Measurements from ENCODE around the gene RASA4B.
"Not testable (repeated sequence)": the region's sequence is repeated elsewhere in the genome, so short reads cannot be mapped to it uniquely, and the experiment has no call there.

RASA4B gene

DNA sequence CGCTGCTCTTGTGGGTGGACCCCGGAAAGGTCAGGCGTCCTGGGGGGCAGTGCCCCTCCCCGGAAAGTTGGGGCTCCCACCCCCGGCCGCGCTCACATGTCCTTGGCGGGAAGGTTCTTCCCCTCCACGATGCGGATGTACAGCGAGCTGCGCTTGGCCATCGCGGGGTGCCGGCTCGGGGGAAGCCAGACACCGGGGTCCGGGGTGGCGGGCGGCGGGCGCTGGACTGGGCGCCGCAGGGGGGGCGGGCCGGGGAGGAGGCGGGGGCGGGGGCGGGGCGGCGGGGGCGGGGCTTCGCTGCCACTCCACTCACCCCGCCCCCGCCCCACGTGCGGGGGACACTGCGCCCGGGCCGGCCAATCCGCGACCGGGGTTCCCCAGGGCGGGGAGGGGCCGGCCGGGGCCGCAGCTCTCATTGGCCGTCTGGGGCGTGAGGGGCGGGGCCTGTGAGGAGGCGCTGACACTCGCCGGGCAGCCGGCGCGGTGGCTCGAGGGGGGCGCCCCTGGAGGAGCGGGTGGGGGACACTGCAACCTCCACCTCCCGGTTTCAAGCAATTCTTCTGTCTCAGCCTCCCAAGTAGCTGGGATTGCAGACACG is at the start of gene RASA4B:
TSS of gene RASA4B (minus strand) at position 228 of the 598 bp plus-strand sequence. CDS start at position 161, 67 bp downstream.
- DNase-seq = peak; percentile 45

DNA sequence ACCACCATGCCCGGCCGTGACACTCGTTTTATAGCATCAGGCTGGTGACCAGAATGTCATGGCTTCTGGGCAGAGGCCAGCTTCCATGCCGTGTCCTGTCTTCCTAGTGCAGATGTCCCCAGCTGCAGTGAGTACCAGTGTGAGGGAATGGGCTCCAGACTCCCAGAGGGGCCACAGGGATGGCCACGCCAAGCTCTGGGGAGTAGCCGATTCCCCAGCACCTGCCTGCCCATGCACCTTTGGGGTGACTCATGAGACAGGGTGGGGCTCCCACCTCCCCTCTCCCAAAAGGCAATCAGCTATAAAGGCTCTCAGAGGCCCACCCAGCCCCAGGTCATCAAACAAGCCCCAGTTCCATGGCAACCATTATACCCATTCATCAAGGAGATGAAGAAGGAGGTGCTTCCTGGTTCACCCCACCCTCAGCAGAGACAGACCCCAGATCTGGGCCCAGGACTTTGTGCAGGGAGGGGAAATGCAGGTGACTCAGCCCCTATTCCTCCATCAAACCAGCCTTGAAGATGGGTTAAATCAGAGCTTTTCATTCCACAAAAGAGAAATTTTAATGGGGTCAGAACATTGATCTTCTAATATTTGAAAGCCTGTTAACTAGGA is 33.3 kb upstream of the RASA4B start, which contains the start of gene SPDYE2:
TSS of gene SPDYE2 (plus strand) at position 419 of the 615 bp plus-strand sequence. CDS start 2,030 bp downstream, outside the sequence.
- DNase-seq = not testable (repeated sequence)

DNA sequence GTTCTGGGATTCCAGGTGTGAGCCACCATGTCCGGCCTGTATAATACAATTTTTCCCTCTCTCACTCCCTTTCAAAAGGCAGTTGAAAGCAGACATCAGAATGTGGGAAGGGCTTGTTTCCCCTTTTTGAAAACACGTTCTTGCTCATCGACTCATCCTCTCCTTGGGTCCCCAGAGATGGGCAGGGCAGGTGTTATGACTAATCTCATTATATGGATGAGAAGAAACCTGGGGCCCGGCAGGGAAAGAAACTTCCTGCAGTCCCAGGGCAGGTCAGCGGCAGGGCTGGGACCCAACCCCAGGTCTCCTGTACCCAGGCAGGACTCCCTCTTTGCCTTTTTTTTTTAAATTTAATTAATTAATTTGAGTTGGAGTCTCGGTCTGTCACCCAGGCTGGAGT is 28.8 kb upstream of the RASA4B start:
- DNase-seq = not testable (repeated sequence)

DNA sequence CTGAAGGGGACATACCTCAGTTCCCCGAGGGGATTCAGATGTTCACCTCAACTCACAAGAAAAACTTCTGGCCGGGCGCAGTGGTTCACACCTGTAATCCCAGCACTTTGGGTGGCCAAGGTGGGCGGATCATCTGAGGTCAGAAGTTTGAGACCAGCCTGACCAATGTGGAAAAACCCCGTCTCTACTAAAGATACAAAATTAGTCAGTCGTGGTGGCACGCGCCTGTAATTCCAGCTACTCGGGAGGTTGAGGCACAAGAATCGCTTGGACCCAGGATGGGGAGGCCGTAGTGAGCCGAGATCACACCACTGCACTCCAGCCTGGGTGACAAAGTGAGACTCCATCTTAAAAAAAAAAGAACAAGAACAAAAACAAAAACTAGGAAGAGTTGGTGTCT is 27.7 kb upstream of the RASA4B start:
- DNase-seq = not testable (repeated sequence)

DNA sequence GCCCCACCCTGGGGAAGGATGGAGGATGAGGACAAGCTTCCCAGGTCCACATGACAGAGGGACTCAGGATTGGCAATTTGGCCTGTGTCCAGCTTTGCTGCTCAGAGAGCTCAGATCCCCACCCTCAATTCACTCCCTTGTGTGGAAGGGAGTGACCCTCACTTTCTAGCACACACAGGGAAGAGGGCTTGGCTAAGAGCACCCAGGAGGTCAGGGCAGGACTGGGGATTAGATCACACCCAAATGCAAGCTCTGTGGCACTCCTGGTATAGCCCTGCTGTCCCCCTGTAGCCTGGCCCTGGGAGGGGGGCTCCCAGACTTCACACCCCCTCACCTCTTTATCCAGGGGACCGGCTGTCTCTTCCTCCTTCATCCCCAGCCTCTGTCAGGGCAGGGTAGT is 26.8 kb upstream of the RASA4B start:
- not testable (repeated sequence) for DNase-seq

DNA sequence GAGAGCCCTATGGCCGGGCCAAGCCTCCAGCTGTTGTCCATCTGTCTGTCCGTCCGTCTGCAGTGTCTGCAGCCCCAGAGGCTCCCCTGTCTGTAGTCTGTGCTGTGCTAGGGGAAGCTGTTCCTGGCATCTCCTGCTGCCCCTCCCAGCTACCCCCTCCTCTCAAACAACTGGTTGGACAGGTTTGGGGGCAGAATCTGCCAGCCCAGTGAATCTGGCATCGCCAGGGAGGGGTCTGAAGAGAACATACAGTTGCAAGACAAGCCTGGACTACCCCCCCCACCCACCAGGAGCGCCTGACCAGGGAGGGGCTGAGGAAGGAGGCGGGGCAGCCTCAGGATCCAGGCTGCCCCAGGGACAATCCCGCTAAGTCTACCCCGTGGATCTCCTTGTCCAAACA is 26.0 kb upstream of the RASA4B start, which contains the start of gene UPK3BL2:
TSS of gene UPK3BL2 (minus strand) at position 101 of the 400 bp plus-strand sequence. CDS start at position 41, 60 bp downstream.
- DNase-seq = not testable (repeated sequence)

DNA sequence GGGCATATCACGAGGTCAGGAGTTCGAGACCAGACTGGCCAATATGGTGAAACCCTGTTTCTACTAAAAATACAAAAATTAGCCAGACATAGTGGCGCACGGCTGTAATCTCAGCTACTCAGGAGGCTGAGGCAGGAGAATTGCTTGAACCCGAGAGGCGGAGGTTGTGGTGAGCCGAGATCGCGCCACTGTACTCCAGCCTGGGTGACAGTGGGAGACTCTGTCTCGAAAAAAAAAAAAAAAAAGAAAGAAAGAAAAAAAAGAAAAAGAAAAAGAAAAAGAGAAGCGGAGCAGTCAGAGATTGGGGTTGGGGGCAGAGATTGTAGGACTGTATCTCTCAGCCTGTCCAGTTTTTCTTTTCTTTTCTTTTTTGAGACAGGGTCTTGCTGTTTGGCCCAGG is 25.2 kb upstream of the RASA4B start:
- DNase-seq = not testable (repeated sequence)

DNA sequence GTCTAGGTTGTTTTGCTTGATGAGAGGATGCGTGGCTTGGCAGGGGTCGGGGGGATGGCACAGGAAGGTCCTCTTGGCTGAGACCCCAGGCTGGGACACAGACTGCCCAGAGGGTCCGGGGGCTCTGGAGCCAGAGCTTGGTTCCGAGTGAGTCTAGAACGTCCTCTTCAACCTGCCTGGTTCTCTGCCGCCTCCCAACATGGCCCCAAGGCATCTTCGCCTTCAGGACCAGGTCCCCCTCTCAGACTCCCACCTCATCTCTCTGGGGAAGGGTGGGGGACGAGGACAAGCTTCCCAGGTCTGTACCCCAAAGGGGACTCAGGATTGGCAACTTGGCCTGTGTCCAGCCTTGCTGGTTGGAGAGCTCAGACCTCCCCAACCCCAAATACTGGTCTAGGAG is 24.5 kb upstream of the RASA4B start:
- DNase-seq = not testable (repeated sequence)

DNA sequence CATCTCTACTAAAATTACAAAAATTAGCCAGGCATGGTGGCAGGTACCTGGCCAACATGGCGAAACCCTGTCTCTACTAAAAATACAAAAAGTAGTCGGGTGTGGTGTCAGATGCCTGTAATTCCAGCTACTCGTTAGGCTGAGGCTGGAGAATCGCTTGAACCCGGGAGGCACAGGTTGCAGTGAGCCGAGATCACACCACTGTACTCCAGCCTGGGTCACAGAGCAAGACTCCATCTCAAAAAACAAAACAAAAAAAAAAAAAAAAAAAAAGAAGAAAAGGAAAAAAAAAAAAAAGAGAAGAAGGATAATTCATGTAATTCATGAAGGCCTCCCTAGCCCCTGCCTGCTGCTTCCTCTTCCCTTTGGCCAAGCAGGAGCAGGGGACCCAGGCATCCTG is 23.0 kb upstream of the RASA4B start:
- DNase-seq = not testable (repeated sequence)

DNA sequence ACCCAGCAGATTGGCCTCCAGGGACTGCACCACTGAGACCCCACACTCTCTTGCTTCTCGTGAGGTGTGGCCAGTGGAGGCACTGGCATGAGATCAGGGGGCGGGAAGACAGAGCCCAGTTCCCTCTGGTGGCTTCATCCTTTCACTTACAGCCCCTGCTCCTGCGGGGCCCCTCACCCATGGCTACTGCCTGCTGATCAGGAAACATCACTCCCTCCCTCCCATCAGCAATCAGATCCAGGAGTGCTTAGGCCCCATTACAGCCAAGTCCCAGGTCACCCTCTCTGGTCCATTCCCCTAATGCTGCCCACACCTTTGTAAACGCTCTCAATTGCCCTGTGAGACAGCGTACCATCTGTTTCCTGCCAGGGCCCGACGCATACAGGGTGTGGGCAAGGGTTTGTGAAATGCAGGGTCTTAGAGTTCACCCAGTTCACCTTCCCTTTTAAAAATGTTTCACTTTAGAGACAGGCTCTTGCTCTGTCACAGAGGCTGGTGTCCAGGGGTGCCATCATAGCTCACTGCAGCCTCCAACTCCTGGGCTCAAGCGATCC is 17.6 kb upstream of the RASA4B start:
- not testable (repeated sequence) for DNase-seq

DNA sequence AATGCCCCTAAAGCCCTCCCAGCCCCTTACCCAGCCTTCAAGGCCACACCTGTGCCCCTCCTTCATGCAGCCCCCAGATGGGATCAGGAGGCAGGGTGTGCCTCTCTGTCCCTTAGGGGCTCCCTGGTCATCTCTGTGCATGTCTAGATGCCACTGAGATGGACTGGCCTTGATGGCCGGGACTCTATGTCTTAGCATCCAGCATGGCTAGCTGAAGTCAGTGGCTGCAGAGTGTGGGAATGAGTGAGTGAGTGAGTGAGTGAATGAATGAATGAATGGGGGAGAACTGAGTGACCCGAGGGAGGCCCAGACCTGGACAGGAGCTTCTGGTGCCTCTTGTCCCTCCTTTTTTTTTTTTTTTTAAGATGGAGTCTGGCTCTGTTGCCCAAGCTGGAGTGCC is 14.6 kb upstream of the RASA4B start:
- not testable (repeated sequence) for DNase-seq

DNA sequence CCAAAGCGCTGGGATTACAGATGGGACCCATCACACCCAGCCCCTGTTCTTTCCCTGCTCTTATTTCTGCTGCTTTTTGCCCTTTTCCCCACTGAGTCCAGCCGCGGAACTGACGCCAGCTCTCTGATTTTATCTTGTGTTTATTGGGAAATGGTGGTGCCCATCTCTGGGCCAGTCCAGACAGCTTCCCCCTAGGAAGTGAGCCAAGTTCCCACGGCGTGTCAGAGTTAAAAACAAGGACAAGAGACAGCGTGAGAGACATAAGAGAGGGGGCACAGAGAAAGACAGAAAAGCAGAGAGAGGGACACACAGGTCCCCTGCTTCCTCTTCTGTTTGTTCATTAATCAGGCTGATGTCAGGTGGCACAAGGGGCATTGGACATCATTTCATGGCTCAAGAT is 14.0 kb upstream of the RASA4B start:
- not testable (repeated sequence) for DNase-seq

DNA sequence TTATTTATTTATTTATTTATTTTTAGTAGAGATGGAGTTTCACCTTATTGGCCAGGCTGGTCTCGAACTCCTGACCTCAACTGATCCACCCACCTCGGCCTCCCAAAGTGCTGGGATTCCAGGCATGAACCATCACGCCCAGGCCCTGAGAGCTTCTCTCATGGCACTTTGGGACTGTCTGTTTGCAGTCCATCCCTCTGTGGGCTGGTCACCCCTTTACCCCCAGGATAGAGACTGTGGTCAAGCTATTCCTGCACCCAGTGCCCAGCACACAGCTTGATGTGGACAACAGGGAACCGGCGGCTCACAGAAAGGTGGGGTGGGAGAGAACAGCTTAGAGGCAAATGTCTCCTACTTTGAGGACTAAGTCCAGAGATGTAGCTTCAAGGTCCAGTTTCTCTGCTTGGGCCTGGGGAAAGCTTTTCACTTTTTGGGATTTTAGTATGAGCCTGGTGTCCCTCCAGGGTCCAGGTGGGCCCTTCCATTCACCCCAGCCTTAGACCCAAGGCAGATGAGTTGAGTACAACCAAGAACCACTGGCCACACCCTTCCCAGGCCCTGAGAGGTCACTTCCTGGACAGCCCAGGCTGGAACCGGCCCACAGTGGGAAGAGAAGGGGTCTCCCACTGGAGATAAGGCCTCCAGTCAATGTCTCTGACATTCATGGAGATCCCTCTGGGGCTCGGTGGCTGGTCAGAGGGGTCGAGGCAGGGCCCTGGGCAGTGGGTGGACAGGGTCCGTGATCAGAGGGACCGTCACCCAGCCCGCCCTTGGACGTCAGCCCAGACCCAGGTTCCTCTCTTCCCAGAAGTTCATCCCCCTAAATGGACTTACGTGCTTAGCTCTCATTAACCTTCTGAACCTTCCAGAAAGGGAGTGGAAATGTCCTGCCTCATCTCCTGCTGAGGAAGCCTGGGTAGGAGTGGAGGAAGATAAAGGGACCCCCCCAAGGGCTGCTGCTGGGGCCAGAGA is 10.5 kb upstream of the RASA4B start:
- not testable (repeated sequence) for DNase-seq

DNA sequence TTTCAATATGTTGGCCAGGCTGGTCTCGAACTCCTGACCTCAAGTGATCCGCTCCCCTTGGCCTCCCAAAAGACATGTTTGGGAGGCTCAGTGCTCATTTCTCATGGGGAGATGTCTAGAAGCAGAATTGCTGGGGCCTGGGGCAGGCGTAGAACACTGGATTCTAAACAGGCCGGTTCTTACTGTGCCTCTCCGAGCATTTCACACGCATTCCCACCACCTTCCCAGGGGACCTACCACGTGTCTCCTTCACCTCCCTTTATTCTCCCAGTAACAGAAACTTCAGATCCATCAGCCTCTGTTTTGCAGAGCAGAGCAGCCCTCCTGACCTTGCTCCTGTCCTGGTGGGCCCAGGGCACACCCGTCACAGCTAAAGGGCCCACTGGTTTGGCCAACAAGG is 9.6 kb upstream of the RASA4B start:
- not testable (repeated sequence) for DNase-seq

DNA sequence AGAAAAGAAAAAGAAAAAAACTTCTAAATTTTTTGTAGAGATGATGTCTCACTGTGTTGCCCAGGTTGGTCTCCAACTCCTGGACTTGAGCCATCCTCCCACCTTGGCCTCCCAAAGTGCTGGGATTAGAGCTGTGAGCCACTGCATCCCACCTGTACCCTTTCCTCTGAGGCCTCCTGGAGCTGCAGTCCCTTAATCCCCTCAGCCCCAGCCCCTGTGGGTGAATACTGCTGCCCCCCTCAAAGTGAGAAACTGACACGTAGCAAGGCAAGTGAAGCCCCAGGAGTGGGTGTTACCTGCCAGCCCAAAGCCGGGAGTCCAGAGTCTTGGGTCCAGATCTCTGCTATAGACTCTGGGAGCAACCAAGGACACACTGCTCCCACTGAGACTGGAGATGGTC is 7.2 kb upstream of the RASA4B start:
- not testable (repeated sequence) for DNase-seq

DNA sequence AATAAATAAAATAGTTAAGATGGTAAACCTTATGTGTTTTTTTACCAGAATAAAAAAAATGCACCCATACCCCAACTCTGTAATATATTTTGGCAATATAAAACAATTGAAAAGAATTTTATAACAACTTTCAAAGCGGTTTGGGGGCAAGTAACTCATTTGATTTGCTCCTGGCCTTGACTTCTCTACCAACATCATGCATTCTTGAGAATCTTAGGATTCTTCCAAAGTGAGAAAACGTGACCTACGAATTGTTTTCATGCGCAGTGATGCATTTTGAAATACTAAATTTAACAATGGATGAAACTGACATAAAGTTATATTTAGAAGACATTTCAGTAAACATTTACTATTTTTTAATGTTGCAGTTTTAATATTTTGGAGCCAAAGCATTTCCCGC is 3.2 kb upstream of the RASA4B start:
- not testable (repeated sequence) for DNase-seq

DNA sequence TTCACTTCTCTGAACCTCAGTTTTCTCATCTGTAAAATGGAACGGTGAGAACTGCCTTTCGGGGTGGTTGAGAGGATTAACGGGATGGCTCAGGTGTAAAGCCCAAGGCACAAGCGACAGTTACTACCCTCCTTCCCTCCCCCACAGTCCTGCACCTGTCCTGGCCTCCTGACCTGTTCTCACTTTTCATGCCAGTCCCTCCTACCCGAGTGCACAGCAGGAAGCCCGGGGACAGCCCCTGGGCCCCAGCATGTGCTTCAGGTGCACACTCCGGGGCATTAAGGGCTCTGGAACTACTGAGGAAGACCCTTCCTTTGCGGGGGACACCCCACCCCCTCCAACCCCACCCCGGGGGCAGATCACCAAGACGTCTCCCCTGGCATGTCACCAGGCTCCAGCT is 626 bp downstream of the RASA4B start:
- DNase-seq = not testable (repeated sequence)

DNA sequence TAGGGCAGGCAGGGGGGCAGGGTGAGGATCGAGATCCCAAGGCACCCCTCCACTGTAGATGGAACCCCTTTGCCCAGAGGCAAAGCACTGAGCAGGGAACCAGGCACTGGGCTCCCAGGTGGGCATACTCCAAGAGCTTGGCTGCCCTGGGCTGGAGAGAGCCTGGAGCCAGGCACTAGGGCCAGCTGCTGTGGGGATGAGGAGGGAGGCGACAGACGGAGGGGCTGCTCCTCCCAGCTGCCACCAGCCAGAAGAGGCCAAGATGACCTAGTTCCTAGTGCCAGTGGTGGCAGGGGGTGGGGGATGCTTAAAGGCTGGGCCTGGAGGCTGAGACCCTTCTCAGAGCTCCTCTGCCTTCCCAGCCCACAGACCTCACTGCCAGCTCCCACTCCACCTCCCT is 1.7 kb downstream of the RASA4B start:
- DNase-seq = not testable (repeated sequence)

DNA sequence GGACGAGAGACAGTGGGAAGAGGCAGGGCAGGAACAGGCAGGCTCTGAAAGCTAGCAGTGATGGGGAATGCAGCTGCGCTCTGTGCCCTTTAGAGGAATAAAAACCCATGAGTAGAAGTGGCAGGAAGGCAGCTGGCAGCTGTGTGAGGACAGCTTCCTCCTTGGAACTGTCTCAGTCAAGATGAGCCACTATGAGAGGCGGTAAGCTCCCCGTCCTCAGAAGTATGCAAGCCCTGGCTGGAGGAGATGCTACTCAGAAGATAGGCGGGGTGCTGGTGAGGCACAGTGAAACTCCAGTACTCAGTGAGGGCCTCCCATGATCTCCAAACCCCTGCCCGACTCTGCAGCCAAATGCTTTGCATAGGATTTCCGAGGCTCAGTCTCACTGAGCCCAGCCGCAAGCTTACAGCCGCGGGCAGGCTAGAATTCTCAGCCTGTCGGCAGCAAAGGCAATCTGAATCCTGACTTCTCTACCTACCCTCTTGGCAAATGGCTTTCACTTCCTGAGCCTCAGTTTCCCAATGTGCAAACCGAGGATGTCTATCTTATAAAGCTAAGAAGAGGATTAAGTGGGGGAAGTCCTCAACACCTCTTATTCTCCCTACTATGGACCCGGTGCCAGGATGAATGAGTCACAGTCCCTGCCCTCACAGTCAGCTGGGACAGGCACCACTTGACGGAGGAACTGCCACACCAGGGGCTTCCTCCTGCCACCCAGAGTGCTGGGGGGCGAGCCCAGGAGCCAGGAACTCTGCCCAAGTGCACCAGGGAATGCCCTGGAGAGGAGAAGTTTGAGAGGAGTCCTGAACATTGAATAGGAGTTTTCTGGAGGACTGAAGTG is 2.5 kb downstream of the RASA4B start:
- not testable (repeated sequence) for DNase-seq

DNA sequence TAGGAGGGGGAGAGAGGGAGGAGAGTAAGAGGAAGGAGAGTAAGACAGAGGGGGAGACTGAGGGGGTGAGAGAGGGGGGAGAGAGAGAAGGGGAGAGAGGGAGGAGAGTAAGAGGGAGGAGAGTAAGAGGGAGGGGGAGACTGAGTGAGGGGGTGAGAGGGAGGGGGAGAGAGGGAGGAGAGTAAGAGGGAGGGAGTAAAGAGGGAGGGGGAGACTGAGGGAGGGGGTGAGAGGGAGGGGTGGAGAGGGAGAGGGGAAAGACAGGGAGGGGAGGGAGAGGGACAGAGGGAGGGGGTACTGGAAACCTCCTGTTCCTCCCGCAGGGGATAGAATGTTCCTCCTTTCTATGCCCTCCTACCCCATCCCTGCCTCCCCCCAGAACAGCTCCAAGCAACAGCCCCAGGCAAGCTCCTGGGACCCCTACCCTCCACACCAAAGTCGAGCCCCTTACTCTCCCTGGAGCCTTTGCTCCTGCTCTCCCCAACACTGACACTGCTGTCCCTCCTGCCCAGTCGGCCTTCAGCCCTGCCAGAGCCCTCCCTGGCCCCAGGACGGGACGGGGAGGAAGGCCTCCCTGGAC is 4.8 kb downstream of the RASA4B start:
- DNase-seq = peak; percentile 34

DNA sequence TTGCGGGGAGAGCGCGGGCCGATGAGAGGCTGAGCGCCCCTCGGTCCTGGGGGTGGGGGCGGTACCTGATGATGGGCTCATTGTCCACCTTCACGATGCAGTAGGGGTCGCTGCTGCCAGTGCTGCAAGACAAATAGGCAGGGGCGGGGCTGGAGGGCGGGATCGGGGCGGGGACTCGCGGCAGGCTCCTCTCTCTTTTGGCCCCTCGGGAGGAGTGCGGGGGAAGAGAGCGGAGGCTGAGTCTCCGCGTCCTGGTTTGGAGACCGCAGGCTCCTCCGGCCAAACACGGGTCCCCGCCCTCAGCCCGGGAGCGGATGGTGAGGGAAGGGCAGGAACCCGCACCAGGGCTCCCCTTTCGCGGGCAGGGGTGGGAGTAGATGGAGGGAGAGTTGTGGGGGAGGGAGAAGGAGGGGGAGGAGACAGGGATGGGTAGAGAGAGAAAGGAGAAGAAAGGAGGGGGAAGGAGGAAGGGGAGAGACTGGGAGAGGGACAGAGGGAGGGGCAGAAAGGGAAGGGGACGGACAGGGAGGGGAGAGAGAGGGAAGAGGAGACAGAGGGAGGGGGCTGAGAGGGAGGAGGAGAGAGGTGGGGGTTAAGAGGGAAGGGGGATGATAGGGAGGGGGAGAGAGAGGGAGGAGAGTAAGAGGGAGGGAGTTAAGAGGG is 5.6 kb downstream of the RASA4B start:
- DNase-seq = not testable (repeated sequence)

All from CD4-positive, alpha-beta T cell treated with Interleukin-17A for 4 hours (primary cell).